ENCODE results near the gene STAC. TPM values are rescaled to one million over a fixed set of nuclear protein-coding genes. Genes with fewer than 3 reads are reported as not detected.

Gene STAC
- polyA plus RNA-seq, 1 experiment, result 1.5 TPM

- CTCF ChIA-PET, result no interaction called here
- POLR2A ChIA-PET, result no interaction called here
Measured at GRCh38 chr3:36557708-36558421, 177.6 kb downstream of the STAC start.

GRCh38 chr3:36558961-36559360, 178.7 kb downstream of the STAC start:
- Histone ChIP-seq H3K27me3 (ENCODE audit: control insufficient read depth, insufficient read depth, low read length) (no peaks in the 10 kb centered on the region), H3K27ac (ENCODE audit: low read depth, low read length) (no peak overlapping the region), H3K4me3 (ENCODE audit: low read depth, low read length) (no peak overlapping the region), H3K9me3 (ENCODE audit: control insufficient read depth, insufficient read depth, low read length) (no peaks in the 10 kb centered on the region)
- DNase-seq (ENCODE audit: low read depth, low spot score), result no peak
- ChIA-PET CTCF (interaction anchor here (1.2 kb wide), 1 partner anchor 25 kb away, joined by 3 read pairs; no protein-coding TSS in a partner anchor), POLR2A (no interaction called here)
- no peak for TF ChIP-seq CTCF (IDR thresholded peaks at IDR 0.05; ENCODE audit: low read depth, low read length)

More at GRCh38 chr3:36557708-36558421, 177.6 kb downstream of the STAC start:
- H3K4me3 ChIP-seq (ENCODE audit: low read depth, low read length), result no peak overlapping the region
- H3K9me3 ChIP-seq (ENCODE audit: control insufficient read depth, insufficient read depth, low read length), result no peaks in the 10 kb centered on the region
- DNase-seq (ENCODE audit: low read depth, low spot score), result no peak
- no peaks in the 10 kb centered on the region for H3K27me3 ChIP-seq (ENCODE audit: control insufficient read depth, insufficient read depth, low read length)
- no peak for TF ChIP-seq CTCF (IDR thresholded peaks at IDR 0.05; ENCODE audit: low read depth, low read length)
- H3K27ac ChIP-seq (ENCODE audit: low read depth, low read length), result no peak overlapping the region

GRCh38 chr3:36560685-36561084, 180.4 kb downstream of the STAC start:
- TF ChIP-seq CTCF (IDR thresholded peaks at IDR 0.05; ENCODE audit: low read depth, low read length), result no peak
- DNase-seq (ENCODE audit: low read depth, low spot score), result no peak
- Histone ChIP-seq H3K27me3 (ENCODE audit: control insufficient read depth, insufficient read depth, low read length) (no peaks in the 10 kb centered on the region), H3K9me3 (ENCODE audit: control insufficient read depth, insufficient read depth, low read length) (no peaks in the 10 kb centered on the region), H3K27ac (ENCODE audit: low read depth, low read length) (no peak overlapping the region), H3K4me3 (ENCODE audit: low read depth, low read length) (no peak overlapping the region)
- CTCF ChIA-PET, result no interaction called here
- POLR2A ChIA-PET, result no interaction called here

GRCh38 chr3:36561601-36562000, 181.3 kb downstream of the STAC start:
- Histone ChIP-seq H3K4me3 (ENCODE audit: low read depth, low read length) (no peak overlapping the region), H3K9me3 (ENCODE audit: control insufficient read depth, insufficient read depth, low read length) (no peaks in the 10 kb centered on the region), H3K27ac (ENCODE audit: low read depth, low read length) (no peak overlapping the region), H3K27me3 (ENCODE audit: control insufficient read depth, insufficient read depth, low read length) (no peaks in the 10 kb centered on the region)
- no peak for TF ChIP-seq CTCF (IDR thresholded peaks at IDR 0.05; ENCODE audit: low read depth, low read length)
- no peak for DNase-seq (ENCODE audit: low read depth, low spot score)
- CTCF ChIA-PET, result no interaction called here
- POLR2A ChIA-PET, result no interaction called here

- no peak for DNase-seq (ENCODE audit: low read depth, low spot score)
- TF ChIP-seq CTCF (IDR thresholded peaks at IDR 0.05; ENCODE audit: low read depth, low read length), result no peak
- Histone ChIP-seq H3K9me3 (ENCODE audit: control insufficient read depth, insufficient read depth, low read length) (no peaks in the 10 kb centered on the region), H3K4me3 (ENCODE audit: low read depth, low read length) (no peak overlapping the region), H3K27ac (ENCODE audit: low read depth, low read length) (no peak overlapping the region), H3K27me3 (ENCODE audit: control insufficient read depth, insufficient read depth, low read length) (no peaks in the 10 kb centered on the region)
- POLR2A ChIA-PET, result no interaction called here
- CTCF ChIA-PET, result no interaction called here
Measured at GRCh38 chr3:36562945-36563344, 182.6 kb downstream of the STAC start.

Measured in AG04450 (cell line).